Loucy (cell line): ENCODE results near the gene HSD17B4.

Experiments
- H2AFZ ChIP-seq: fragments of 200-600 bp; sonication (generic); 2 replicates; pipeline ENCODE4 v1.6.0; 2016; ENCODE audit warnings: antibody characterized with exemption, mild to moderate bottlenecking, low read length, moderate library complexity
- H3F3A ChIP-seq: fragments of 200-600 bp; 2 replicates; pipeline ENCODE4 v1.6.0; 2016; ENCODE audit warnings: antibody characterized with exemption, low read depth, mild to moderate bottlenecking
- H3K27me3 ChIP-seq: fragments of 200-600 bp; sonication (generic); 2 replicates; pipeline ENCODE4 v1.6.1; 2014; ENCODE audit warnings: low read length, mild to moderate bottlenecking; ENCODE audit not compliant: insufficient read depth, poor library complexity, severe bottlenecking
- H3K36me3 ChIP-seq: fragments of 200-600 bp; sonication (generic); 2 replicates; pipeline ENCODE4 v1.6.1; 2016; ENCODE audit warnings: low read length; ENCODE audit not compliant: insufficient read depth
- H3K4me1 ChIP-seq: fragments of 200-600 bp; sonication (generic); 2 replicates; pipeline ENCODE4 v1.5.1; 2014; ENCODE audit warnings: low read length, mild to moderate bottlenecking; ENCODE audit not compliant: insufficient read depth, poor library complexity, severe bottlenecking
- H3K4me2 ChIP-seq: fragments of 200-600 bp; sonication (generic); 2 replicates; pipeline ENCODE4 v1.6.0; 2014; ENCODE audit warnings: antibody characterized with exemption, low read length, low read depth, mild to moderate bottlenecking; ENCODE audit not compliant: poor library complexity, severe bottlenecking
- H3K4me3 ChIP-seq: fragments of 200-600 bp; sonication (generic); 2 replicates; pipeline ENCODE4 v1.5.1; 2014; ENCODE audit warnings: low read length, mild to moderate bottlenecking, mixed read lengths; ENCODE audit not compliant: poor library complexity, severe bottlenecking
- H3K79me2 ChIP-seq: fragments of 200-600 bp; sonication (generic); 2 replicates; pipeline ENCODE4 v1.6.1; 2014; ENCODE audit warnings: low read length; ENCODE audit not compliant: insufficient read depth
- H3K9ac ChIP-seq: fragments of 200-600 bp; sonication (generic); 2 replicates; pipeline ENCODE4 v1.6.0; 2014; ENCODE audit warnings: mild to moderate bottlenecking, low read depth, low read length, moderate library complexity; ENCODE audit not compliant: poor library complexity, severe bottlenecking
- H3K9me2 ChIP-seq: fragments of 200-600 bp; sonication (generic); replicated peaks from 2 replicates; pipeline ENCODE4 v1.6.1; 2016; ENCODE audit warnings: low read depth, low read length, mixed read lengths
- H3K9me3 ChIP-seq: fragments of 200-600 bp; sonication (generic); 2 replicates; pipeline ENCODE4 v1.6.1; 2014; ENCODE audit warnings: mild to moderate bottlenecking, antibody characterized with exemption, low read length, low read depth; ENCODE audit not compliant: insufficient read depth
- H4K20me1 ChIP-seq: fragments of 200-600 bp; sonication (generic); 2 replicates; pipeline ENCODE4 v1.6.0; 2014; ENCODE audit warnings: antibody characterized with exemption, low read length, mild to moderate bottlenecking; ENCODE audit not compliant: insufficient read depth, poor library complexity, severe bottlenecking
- CTCF ChIP-seq: fragments of 200-600 bp; sonication (generic); conservative IDR thresholded peaks from 2 replicates; pipeline ENCODE4 v1.5.1; 2014; ENCODE audit warnings: mild to moderate bottlenecking, antibody characterized with exemption, low read length
- EZH2phosphoT487 ChIP-seq: fragments of 200-600 bp; IDR thresholded peaks from 2 replicates; pipeline ENCODE4 v1.6.1; 2018; ENCODE audit warnings: antibody characterized with exemption, mild to moderate bottlenecking, moderate library complexity, borderline replicate concordance

The HSD17B4 gene

GRCh38 chr5:119524485-119524884 lies 72.2 kb downstream of the HSD17B4 start:
- H3K9me3 ChIP-seq = no peaks in the 10 kb centered on the region
- no peak overlapping the region for H3K4me3 ChIP-seq
- H4K20me1 ChIP-seq = no peaks in the 10 kb centered on the region
- H3K27me3 ChIP-seq = no peaks in the 10 kb centered on the region
- H3K9ac ChIP-seq = no peak overlapping the region
- no peaks in the 10 kb centered on the region for H3K9me2 ChIP-seq
- TF ChIP-seq EZH2phosphoT487 = no peak
- TF ChIP-seq CTCF = no peak
- H3F3A ChIP-seq = no peaks in the 10 kb centered on the region
- no peak overlapping the region for H3K4me2 ChIP-seq
- no peaks in the 10 kb centered on the region for H3K4me1 ChIP-seq
- H3K36me3 ChIP-seq = no peaks in the 10 kb centered on the region; the same call in 1 of the 2 replicates
- no peak overlapping the region for H2AFZ ChIP-seq
- H3K79me2 ChIP-seq = no peaks in the 10 kb centered on the region

GRCh38 chr5:119527351-119527750 lies 75.1 kb downstream of the HSD17B4 start:
- Histone ChIP-seq H3K27me3 (no peaks in the 10 kb centered on the region), H3K4me1 (peaks cover 6% of the 10 kb centered on the region), H2AFZ (no peak overlapping the region), H3K4me3 (no peak overlapping the region), H3K36me3 (no peaks in the 10 kb centered on the region; the same call in 1 of the 2 replicates), H3F3A (no peaks in the 10 kb centered on the region), H3K9ac (no peak overlapping the region), H3K79me2 (no peaks in the 10 kb centered on the region), H3K9me3 (no peaks in the 10 kb centered on the region), H4K20me1 (no peaks in the 10 kb centered on the region), H3K4me2 (no peak overlapping the region), H3K9me2 (no peaks in the 10 kb centered on the region)
- no peak for TF ChIP-seq EZH2phosphoT487
- TF ChIP-seq CTCF = no peak

- Histone ChIP-seq H3K4me3 (no peak overlapping the region), H3K4me1 (peaks cover 24% of the 10 kb centered on the region), H3F3A (no peaks in the 10 kb centered on the region), H3K9me2 (no peaks in the 10 kb centered on the region), H2AFZ (no peak overlapping the region), H3K4me2 (no peak overlapping the region), H3K9ac (no peak overlapping the region), H3K9me3 (no peaks in the 10 kb centered on the region), H4K20me1 (no peaks in the 10 kb centered on the region), H3K36me3 (no peaks in the 10 kb centered on the region; the same call in 1 of the 2 replicates), H3K79me2 (no peaks in the 10 kb centered on the region), H3K27me3 (no peaks in the 10 kb centered on the region)
- TF ChIP-seq CTCF (no peak), EZH2phosphoT487 (no peak)
These were observed 77.5 kb downstream of the HSD17B4 start for GRCh38 chr5:119529811-119530210.
